Stimulated activated naive B cell treated with anti-CD40 and anti-IgM and Interleukin-4, amounts not matched to agents 10 μg/mL and 1 μg/mL and 100 μg/mL, for 72 hours (primary cell): ENCODE results near the gene IL6.
"Not testable (repeated sequence)": the region's sequence is repeated elsewhere in the genome, so short reads cannot be mapped to it uniquely, and the experiment has no call there.

Experiments
- ATAC-seq, 2 donors: fragments of 150-1000 bp; cut with Tn5 transposase; replicated peaks; 2 replicates each; pipeline ENCODE4 v1.10.0; 2021; ENCODE audit warnings: moderate library complexity in 1 of 2
- DNase-seq: peaks from one replicate; pipeline ENCODE4 v3.0.0; 2021
- H3K27ac Mint-ChIP-seq: one replicate; pipeline ENCODE4 v1.8.0; 2022; ENCODE audit warnings: mild to moderate bottlenecking, mixed read lengths
- H3K27me3 Mint-ChIP-seq, 2 donors: one replicate each; pipeline ENCODE4 v1.8.0; 2022; ENCODE audit warnings: mixed read lengths in 2 of 2
- H3K36me3 Mint-ChIP-seq, 2 donors: one replicate each; pipeline ENCODE4 v1.8.0; 2022; ENCODE audit warnings: mixed read lengths in 2 of 2, mild to moderate bottlenecking in 1 of 2
- H3K4me1 Mint-ChIP-seq, 2 donors: one replicate each; pipeline ENCODE4 v1.8.0; 2022; ENCODE audit warnings: mixed read lengths in 2 of 2, mild to moderate bottlenecking in 1 of 2
- H3K4me3 Mint-ChIP-seq, 2 donors: one replicate each; pipeline ENCODE4 v1.8.0; 2022; ENCODE audit warnings: mild to moderate bottlenecking in 2 of 2, mixed read lengths in 2 of 2, moderate library complexity in 1 of 2
- H3K9me3 Mint-ChIP-seq, 2 donors: one replicate each; pipeline ENCODE4 v1.8.0; 2022; ENCODE audit warnings: mixed read lengths in 2 of 2, mild to moderate bottlenecking in 1 of 2

IL6 gene

DNA sequence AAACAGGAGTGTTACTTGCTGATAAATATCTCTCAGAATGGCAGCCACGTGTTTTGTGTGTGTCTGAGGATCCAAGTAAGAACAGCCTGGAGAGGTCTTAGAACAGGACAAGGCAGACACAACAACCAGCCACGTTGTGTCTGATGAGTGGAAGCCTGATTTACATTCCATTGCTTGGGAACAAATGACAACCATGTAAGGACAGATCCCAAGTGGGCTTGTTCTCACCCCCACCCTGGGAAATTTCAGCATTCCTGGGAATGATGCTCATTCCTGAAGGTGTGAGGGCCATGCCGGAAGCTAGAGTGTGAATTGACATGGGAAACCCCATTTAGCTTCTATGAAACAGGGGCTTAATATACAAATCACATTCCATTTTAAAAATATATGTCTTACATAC lies 35.9 kb downstream of the IL6 start:
- Mint-ChIP-seq H3K27me3 (peaks cover 11 to 12% of the 10 kb centered on the region in 2 donors), H3K27ac (no peak overlapping the region), H3K4me1 (peaks cover 9 to 22% of the 10 kb centered on the region in 2 donors)

DNA sequence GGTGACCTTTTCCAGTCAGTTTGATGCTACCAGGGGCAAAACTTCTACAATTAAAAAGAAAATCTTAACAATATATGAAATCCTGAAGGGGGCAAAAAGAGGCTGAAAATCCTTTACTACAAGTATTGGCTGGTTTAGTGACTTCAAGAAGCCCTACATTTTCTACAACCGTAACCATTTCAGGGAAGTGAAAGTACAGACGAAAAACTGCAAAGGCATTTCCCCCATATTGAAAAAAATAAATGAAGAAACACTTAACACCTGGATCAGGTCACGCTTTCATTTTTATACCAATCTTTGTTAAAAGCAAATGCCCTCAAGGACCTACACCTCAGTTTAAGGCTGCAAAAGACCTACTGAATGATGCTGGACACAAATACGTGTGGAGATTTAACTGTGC lies 38.6 kb downstream of the IL6 start:
- Mint-ChIP-seq H3K4me3 (no peak overlapping the region), H3K36me3 (peaks cover 0 to 2% of the 10 kb centered on the region in 2 donors), H3K9me3 (peaks cover 0 to 8% of the 10 kb centered on the region in 2 donors), H3K4me1 (peaks cover 9 to 22% of the 10 kb centered on the region in 2 donors), H3K27ac (peak overlapping the region; percentile 44), H3K27me3 (no peaks in the 10 kb centered on the region)
- ATAC-seq (peak; percentile 82 to 90), DNase-seq (no peak)

More for the DNA sequence above, 35.9 kb downstream of the IL6 start:
- Mint-ChIP-seq H3K9me3 (peaks cover 9 to 15% of the 10 kb centered on the region in 2 donors), H3K36me3 (peaks cover 3 to 11% of the 10 kb centered on the region in 2 donors), H3K4me3 (no peak overlapping the region)
- DNase-seq (no peak), ATAC-seq (no peak)

DNA sequence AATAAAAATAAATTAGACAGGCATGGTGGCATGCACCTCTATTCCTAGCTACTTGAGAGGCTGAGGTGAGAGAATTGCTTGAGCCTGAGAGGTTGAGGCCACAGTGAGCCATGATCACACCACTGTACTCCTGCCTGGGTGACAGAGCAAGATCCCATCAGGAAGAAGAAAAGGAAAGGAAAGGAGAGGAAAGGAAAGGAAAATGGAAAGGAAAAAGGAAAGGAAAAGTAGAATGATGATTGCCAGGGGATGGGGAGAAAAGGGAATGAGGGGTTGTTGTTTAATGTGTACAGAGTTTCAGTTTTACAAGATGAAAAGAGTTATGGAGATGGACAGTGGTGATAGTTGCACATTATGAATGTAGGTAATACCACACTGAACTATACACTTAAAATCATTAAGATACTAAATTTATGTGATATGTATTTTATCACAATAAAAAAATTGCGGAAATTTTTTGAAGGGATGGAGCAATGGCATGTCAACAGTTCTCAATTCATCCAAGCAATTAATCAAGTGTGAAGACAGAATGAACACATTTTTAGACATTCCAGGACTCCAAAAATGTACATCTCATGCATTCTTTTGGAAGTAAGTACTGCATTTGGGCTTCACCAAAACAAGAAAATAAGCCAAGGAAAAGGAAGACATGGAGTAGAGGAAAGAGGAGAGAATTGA lies 44.3 kb downstream of the IL6 start:
- Mint-ChIP-seq H3K4me3 (no peak overlapping the region), H3K9me3 (peaks cover 0 to 2% of the 10 kb centered on the region in 2 donors), H3K36me3 (no peaks in the 10 kb centered on the region), H3K4me1 (peaks cover 0 to 2% of the 10 kb centered on the region in 2 donors), H3K27me3 (peaks cover 8% of the 10 kb centered on the region in 2 donors), H3K27ac (no peak overlapping the region)
- DNase-seq (no peak), ATAC-seq (no peak)

- H3K9me3 Mint-ChIP-seq: peaks cover 0 to 2% of the 10 kb centered on the region in 2 donors
- DNase-seq (no peak), ATAC-seq (no peak)
- no peaks in the 10 kb centered on the region for H3K4me1 Mint-ChIP-seq
- H3K4me3 Mint-ChIP-seq: no peak overlapping the region
- H3K27me3 Mint-ChIP-seq: peaks cover 8% of the 10 kb centered on the region in 2 donors
- H3K27ac Mint-ChIP-seq: no peak overlapping the region
- H3K36me3 Mint-ChIP-seq: no peaks in the 10 kb centered on the region
Observed at GRCh38 chr7:22771872-22772228, 44.9 kb downstream of the IL6 start.

DNA sequence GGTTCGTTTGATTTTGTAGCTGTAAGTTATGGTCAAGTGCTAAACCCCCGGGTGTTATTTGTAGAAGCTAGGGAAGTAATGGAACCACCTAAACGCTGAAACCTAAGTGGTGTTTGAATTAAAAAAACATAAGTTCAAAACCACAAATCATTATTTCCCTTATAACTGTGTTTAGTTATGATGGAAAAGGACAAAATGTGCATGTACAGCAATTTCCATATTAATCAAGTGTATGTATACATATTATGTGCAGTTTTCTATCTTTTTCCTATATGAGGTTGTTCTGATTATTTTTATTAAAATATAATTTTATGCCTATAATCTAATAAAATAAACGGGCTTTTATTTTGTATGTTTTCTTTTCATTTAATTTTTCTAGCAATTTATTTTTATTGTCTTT lies 45.9 kb downstream of the IL6 start:
- Mint-ChIP-seq H3K27me3 (peaks cover 8% of the 10 kb centered on the region in 2 donors), H3K4me3 (no peak overlapping the region), H3K36me3 (no peaks in the 10 kb centered on the region), H3K4me1 (no peaks in the 10 kb centered on the region), H3K9me3 (peaks cover 0 to 2% of the 10 kb centered on the region in 2 donors), H3K27ac (no peak overlapping the region)
- DNase-seq (no peak), ATAC-seq (no peak)

- H3K4me1 Mint-ChIP-seq: peaks cover 0 to 1% of the 10 kb centered on the region in 2 donors
- no peaks in the 10 kb centered on the region for H3K36me3 Mint-ChIP-seq
Observed at GRCh38 chr7:22776964-22777363, 50.0 kb downstream of the IL6 start.

DNA sequence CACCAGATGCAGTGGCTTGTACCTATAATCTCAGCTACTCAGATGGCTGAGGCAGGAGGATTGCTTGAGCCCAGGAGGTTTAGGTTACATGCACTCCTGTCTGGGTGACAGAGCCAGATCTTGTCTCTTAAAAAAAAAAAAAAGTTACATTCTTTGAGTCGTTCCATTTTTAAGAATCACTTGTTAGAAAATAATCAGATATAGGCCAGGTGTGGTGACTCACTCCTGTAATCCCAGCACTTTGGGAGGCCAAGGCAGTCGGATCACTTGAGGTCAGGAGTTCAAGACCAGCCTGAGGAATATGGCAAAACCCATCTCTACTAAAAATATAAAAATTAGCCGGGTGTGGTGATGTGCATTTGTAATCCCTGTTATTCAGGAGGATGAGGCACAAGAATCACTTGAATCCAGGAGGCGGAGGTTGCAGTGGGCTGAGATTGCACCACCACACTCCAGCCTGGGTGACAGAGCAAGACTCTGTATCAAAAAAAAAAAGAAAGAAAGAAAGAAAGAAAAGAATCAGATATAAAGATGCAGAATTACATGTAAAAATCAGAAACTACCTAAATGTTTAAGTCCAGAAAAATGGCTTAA lies 52.8 kb downstream of the IL6 start:
- H3K9me3 Mint-ChIP-seq, H3K4me3 Mint-ChIP-seq, H3K27me3 Mint-ChIP-seq, H3K27ac Mint-ChIP-seq, H3K4me1 Mint-ChIP-seq, ATAC-seq, H3K36me3 Mint-ChIP-seq, DNase-seq: not testable (repeated sequence)

More at GRCh38 chr7:22776964-22777363, 50.0 kb downstream of the IL6 start:
- ATAC-seq (no peak), DNase-seq (no peak)
- Mint-ChIP-seq H3K27ac (no peak overlapping the region), H3K27me3 (no peaks in the 10 kb centered on the region), H3K9me3 (no peaks in the 10 kb centered on the region), H3K4me3 (no peak overlapping the region)

GRCh38 chr7:22781230-22781711 lies 54.3 kb downstream of the IL6 start:
- Mint-ChIP-seq H3K4me1 (peaks cover 8 to 10% of the 10 kb centered on the region in 2 donors), H3K36me3 (no peaks in the 10 kb centered on the region), H3K27me3 (no peaks in the 10 kb centered on the region), H3K27ac (no peak overlapping the region), H3K9me3 (no peaks in the 10 kb centered on the region), H3K4me3 (no peak overlapping the region)
- no peak for ATAC-seq
- DNase-seq: no peak
